NB4 (cell line): ENCODE measurements around the gene ARHGAP27.

Experiments used
- DNase-seq: peaks from one replicate; pipeline ENCODE4 v3.0.0; 2010; ENCODE audit warnings: low read depth
- H3K4me3 ChIP-seq: one replicate; pipeline ENCODE4 v1.5.1; 2011; ENCODE audit warnings: mild to moderate bottlenecking, low read depth, low read length, moderate library complexity
- CTCF ChIP-seq: IDR thresholded peaks from one replicate; pipeline ENCODE4 v1.5.1; 2012; ENCODE audit warnings: low read depth, low read length
- MAX ChIP-seq: IDR thresholded peaks from 2 replicates; pipeline ENCODE4 v1.6.1; 2011; ENCODE audit warnings: low read depth, low read length
- MYC ChIP-seq: IDR thresholded peaks from 2 replicates; pipeline ENCODE4 v1.6.1; 2011; ENCODE audit warnings: low read depth, low read length
- POLR2A ChIP-seq: IDR thresholded peaks from 2 replicates; pipeline ENCODE4 v1.6.1; 2011; ENCODE audit warnings: mild to moderate bottlenecking; ENCODE audit not compliant: insufficient read length; ENCODE audit errors: extremely low read depth

The ARHGAP27 gene

GRCh38 chr17:45384047-45384788, 48.5 kb downstream of the ARHGAP27 start:
- no peak overlapping the region for H3K4me3 ChIP-seq
- TF ChIP-seq POLR2A (no peak), MYC (no peak), MAX (no peak), CTCF (no peak)
- peak; percentile 84 for DNase-seq

GRCh38 chr17:45383003-45383402, 49.7 kb downstream of the ARHGAP27 start:
- no peak for TF ChIP-seq MYC
- no peak for TF ChIP-seq CTCF
- no peak for TF ChIP-seq MAX
- no peak for TF ChIP-seq POLR2A
- H3K4me3 ChIP-seq = no peak overlapping the region
- DNase-seq = no peak

GRCh38 chr17:45382226-45382625, 50.4 kb downstream of the ARHGAP27 start:
- TF ChIP-seq MAX (no peak), MYC (no peak), POLR2A (no peak), CTCF (no peak)
- no peak overlapping the region for H3K4me3 ChIP-seq
- no peak for DNase-seq

- no peak for DNase-seq
- no peak overlapping the region for H3K4me3 ChIP-seq
- TF ChIP-seq POLR2A (no peak), MYC (no peak), MAX (no peak), CTCF (no peak)
Measured at GRCh38 chr17:45380991-45381390, 51.7 kb downstream of the ARHGAP27 start.

GRCh38 chr17:45380046-45380765, 52.5 kb downstream of the ARHGAP27 start:
- H3K4me3 ChIP-seq = no peak overlapping the region
- no peak for DNase-seq
- TF ChIP-seq POLR2A (no peak), MYC (no peak)

GRCh38 chr17:45377401-45377800, 55.3 kb downstream of the ARHGAP27 start:
- H3K4me3 ChIP-seq = no peak overlapping the region
- DNase-seq = no peak
- TF ChIP-seq MAX (no peak), MYC (no peak), CTCF (no peak), POLR2A (no peak)
